ENCODE results near the gene TMEM239.
"Not testable (repeated sequence)": the region's sequence is repeated elsewhere in the genome, so short reads cannot be mapped to it uniquely, and the experiment has no call there.

Gene TMEM239

GRCh38 chr20:2799688-2800520 is 16.3 kb upstream of the TMEM239 start:
- DNase-seq (ENCODE audit: low spot score) = no peak

DNA sequence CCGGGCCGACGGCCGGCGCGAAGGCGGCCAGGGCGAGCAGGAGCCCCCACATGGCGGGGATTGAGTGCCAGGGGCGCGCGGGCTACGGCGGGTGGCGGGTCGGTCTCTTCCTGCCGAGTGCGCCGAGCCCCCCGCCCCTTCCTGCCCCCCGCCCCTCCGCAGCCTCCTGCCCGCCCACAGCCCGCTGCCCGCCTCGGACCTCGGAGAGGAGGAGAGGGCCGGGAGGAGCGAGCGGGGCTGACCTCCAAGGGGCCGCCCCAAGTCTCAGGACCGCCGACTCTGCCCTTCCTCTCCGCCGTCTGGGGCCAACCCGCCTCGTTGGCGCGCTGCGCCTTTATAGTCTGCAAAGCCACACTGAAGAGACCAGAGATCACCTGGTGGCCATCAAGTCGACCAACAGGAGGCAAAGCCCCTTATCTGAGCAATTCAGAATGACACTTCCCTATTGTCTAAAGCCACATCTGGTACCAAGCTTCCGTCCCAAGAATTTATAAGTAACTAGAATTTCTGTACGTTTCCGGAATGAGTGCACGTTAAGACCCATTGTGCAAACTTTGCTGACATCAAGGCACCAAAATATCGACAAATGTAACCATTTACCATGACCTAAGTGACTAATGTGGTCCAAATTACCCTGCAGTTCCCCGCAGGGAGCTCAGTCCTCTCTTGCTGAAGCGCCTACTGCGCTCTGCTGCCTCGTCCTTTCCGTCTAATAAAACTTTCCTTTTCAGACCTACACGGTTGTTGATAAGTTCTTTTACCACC is 15.5 kb upstream of the TMEM239 start, which contains the start of gene CPXM1:
CPXM1 (minus strand) TSS at position 107 of the 765 bp plus-strand sequence; CDS start at position 52, 55 bp downstream.
- DNase-seq (ENCODE audit: low spot score) = no peak

DNA sequence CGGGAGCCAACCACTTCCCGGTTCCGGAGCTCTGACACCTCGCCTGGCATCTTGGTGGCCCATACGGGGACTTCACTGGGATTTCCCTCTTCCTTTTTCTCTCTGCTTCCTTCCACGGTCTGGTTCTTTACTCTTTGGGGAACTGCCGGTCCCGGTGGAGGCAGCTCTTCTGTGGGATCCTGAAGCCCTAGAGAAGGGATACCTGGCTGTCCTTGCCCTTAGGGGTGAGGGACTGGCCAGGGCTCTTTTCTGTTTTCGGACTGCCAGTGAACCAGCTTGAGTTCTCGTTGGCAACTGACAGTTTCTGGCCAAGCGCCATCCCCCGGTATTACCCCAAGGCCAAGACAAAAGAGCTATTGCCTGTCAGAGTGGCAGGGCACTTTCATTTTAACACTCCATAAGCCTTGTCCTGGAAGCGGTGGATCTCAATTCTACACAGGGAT is 14.9 kb upstream of the TMEM239 start:
- DNase-seq (ENCODE audit: low spot score) = no peak

DNA sequence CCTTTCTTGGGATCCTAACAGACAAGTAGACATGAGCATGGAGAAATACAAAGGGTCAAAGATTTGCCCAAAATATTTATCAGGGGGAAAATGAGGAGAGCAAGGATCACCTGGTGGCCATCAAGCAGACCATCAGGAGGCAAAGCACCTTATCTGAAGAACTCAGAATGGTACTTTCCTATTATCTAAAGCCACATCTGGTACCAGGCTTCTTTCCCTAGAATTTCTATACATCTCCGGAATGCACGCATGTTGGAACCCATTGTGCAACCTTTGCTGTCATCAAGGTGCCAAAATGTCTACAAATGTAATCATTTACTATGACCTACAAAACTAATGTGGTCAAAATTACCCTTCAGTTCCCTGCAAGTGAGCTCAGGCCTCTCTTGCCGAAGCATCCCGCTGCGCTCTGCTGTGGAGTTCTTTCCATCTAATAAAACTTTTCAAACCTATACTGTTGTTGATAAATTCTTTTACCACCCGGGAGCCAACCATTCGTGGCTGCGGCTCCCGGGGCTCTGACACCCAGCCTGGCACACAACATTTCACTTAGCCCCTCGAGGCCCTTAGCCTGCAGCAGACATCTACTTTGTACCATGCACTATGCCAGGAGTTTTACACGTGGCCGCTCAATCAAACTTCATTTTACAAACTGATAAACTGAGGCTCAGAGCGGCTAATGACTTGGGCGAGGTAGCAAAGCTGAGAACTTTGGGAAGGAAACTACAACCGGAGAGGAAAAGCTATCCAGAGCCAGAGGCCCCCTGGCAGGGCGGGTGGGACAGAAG is 11.9 kb upstream of the TMEM239 start:
- no peak for DNase-seq (ENCODE audit: low spot score)

- DNase-seq (ENCODE audit: low spot score) = no peak
Measured at GRCh38 chr20:2804852-2805688, 11.1 kb upstream of the TMEM239 start.

- no peak for DNase-seq (ENCODE audit: low spot score)
Measured at GRCh38 chr20:2805689-2806350, 10.3 kb upstream of the TMEM239 start.

DNA sequence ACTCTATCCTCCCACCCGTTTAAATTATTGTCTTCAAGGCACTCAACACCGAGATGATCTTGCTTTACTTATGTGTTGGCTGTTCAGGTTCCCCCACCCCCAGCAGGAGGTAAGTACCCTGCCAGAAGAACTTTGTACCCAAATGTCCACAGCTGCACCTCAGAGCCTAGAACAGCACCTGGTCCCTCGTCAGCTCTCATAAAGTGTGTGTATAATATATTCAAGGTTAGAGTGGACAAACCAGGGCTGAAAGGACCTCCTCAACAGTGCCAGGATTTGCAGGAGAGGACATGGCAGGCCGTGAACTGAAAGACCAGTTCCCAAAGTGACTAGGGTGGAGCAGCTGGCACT is 9.8 kb upstream of the TMEM239 start:
- DNase-seq (ENCODE audit: low spot score) = no peak

GRCh38 chr20:2807019-2807418 is 9.1 kb upstream of the TMEM239 start:
- DNase-seq (ENCODE audit: low spot score) = no peak

DNA sequence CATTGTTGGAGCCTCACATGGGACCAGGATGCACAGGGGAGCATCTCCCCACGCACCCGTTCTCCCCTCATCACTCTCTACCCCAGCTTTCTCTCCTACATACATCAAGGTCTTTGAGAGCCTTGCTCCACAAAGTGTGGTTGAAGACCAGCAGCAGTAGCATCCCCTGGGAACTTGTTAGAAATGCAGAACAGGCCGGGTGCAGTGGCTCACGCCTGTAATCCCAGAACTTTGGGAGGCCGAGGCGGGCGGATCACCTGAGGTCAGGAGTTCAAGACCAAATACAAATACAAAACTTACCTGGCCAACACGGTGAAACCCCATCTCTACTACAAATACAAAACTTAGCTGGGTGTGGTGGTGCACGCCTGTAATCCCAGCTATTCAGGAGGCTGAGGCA is 8.2 kb upstream of the TMEM239 start:
- DNase-seq (ENCODE audit: low spot score) = not testable (repeated sequence)

- DNase-seq (ENCODE audit: low spot score) = no peak
Measured at GRCh38 chr20:2809690-2810089, 6.5 kb upstream of the TMEM239 start.

DNA sequence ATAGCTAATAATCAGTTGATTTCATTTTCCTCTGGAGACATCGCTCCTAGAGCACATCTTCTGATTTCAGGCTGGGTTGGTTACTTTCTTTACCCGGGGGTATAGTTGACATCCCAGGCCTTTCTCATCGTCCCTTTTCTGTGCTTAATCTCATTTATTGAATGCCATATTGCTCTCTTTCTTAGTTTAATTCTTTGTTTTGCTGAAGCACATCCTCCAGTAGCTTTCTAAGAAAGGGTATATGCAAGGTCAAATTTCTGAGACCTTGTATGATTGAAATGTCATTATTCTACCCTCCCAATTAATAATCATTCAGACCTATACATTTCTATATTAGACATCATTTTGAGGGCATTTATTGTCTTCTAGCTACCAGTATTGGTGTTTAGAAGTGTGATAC is 4.0 kb upstream of the TMEM239 start:
- DNase-seq (ENCODE audit: low spot score) = no peak

GRCh38 chr20:2814076-2814475 is 2.1 kb upstream of the TMEM239 start:
- DNase-seq (ENCODE audit: low spot score) = no peak

DNA sequence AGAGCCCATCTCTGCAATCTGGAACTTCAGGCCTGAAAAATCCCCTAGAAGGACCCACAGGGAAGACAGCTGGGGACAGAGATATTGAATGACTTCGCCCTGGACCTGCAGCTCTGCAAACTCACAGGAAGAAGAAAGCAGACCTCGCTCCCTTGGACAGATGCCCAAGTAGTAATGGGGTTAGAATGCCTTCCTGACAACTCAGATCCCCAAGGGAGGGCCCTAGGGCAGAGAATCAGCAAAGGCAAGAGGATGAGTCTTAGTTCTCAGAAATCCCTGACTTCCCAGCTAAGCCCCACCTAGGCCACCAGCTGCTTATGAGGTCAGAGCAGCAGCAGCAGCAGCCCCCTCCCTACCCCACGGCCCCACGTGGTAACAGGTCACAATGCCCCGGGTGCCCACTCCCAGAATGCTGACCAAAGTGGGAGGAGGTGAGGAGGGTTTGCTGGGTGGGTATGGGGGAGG is 1.5 kb upstream of the TMEM239 start, which contains the start of gene C20orf141:
C20orf141 (plus strand) TSS at position 401 of the 465 bp plus-strand sequence. CDS start 198 bp downstream, outside the sequence.
- DNase-seq (ENCODE audit: low spot score) = no peak

DNA sequence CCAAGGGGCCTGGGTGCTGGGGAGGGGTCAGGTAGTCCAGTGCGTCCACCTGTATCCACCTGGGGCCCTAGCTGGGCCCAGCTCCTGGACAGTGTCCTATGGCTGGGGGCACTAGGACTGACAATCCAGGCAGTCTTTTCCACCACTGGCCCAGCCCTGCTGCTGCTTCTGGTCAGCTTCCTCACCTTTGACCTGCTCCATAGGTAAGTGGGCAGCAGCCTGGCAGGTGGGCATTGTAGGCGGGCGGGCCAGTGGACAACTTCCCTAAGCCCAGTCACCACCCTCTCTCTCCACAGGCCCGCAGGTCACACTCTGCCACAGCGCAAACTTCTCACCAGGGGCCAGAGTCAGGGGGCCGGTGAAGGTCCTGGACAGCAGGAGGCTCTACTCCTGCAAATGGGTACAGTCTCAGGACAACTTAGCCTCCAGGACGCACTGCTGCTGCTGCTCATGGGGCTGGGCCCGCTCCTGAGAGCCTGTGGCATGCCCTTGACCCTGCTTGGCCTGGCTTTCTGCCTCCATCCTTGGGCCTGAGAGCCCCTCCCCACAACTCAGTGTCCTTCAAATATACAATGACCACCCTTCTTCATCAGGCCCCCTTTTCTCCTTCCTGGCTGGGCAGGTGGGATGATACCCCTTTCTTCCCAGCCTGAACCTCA is 793 bp upstream of the TMEM239 start:
- no peak for DNase-seq (ENCODE audit: low spot score)

DNA sequence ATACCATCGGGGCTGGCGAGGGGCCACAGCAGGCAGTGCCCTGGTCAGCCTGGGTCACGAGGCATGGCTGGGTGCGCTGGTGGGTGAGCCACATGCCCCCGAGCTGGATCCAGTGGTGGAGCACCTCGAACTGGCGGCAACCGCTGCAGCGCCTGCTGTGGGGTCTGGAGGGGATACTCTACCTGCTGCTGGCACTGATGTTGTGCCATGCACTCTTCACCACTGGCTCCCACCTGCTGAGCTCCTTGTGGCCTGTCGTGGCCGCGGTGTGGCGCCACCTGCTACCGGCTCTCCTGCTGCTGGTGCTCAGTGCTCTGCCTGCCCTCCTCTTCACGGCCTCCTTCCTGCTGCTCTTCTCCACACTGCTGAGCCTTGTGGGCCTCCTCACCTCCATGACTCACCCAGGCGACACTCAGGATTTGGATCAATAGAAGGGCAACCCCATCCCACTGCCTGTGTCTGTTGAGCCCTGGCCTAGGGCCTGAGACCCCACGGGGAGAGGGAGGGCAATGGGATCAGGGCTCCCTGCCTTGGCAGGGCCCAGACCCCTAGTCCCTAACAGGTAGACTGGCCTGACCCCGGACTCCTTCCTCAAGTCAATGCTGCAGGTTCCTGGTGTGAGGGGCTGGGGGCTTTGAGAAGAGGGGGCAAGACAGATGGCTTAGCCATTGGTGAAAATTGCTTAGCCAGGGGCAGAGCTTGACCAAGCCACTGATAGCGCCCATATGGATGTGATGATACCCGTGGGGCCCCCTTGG is 598 bp downstream of the TMEM239 start:
- no peak for DNase-seq (ENCODE audit: low spot score)

DNA sequence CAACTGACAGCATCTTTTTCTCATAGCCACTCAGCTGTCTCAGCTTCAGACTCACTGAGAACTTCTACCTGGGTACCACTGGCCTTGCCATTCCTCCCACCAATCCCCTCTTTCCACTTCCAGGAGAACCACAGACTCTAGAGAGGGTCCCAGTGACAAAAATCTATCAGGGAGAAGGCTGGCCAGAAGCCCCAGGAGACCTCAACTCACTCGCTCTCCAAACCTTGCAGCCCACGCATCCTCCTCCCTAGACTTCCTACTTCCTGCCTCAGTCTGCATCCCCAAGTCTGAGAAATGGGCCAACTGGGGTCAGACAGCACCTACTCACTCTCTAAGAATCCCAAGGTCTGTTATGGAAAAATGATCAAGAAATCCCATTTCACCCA is 1.2 kb downstream of the TMEM239 start:
- no peak for DNase-seq (ENCODE audit: low spot score)

GRCh38 chr20:2817891-2818595 is 1.9 kb downstream of the TMEM239 start:
- no peak for DNase-seq (ENCODE audit: low spot score)

GRCh38 chr20:2820084-2820895 is 4.1 kb downstream of the TMEM239 start:
- no peak for DNase-seq (ENCODE audit: low spot score)

All from CD4-positive, alpha-beta T cell treated with Interleukin-6 at 100 ng/mL for 8 hours (primary cell).